GM19324 (cell line): ENCODE data around the gene ZNF8.
"Not testable (repeated sequence)": the region's sequence is repeated elsewhere in the genome, so short reads cannot be mapped to it uniquely, and the experiment has no call there.

Experiments used
- ATAC-seq: cut with Tn5 transposase; IDR thresholded peaks from one replicate; pipeline ENCODE4 v1.9.1; 2021; ENCODE audit warnings: mild to moderate bottlenecking, moderate library complexity; ENCODE audit not compliant: unreplicated experiment, low FRiP score

Gene ZNF8

DNA sequence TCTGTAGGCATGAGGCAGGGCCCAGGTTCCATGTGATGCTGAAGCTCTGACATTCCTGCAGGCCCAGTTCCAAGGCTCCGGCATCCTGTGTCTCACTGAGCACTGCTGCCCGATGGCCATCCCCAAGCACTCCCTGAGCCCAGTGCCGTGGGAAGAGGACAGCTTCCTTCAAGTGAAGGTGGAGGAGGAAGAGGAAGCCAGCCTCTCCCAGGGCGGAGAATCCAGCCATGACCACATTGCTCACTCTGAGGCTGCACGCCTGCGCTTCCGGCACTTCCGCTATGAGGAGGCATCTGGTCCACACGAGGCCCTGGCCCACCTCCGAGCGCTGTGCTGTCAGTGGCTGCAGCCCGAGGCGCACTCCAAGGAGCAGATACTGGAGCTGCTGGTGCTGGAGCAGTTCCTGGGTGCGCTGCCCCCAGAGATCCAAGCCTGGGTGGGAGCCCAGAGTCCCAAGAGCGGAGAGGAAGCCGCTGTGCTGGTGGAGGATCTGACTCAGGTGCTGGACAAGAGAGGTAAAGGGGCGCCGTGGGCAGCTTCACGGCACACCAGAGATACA is 56.0 kb downstream of the ZNF8 start:
- ATAC-seq = no peak

DNA sequence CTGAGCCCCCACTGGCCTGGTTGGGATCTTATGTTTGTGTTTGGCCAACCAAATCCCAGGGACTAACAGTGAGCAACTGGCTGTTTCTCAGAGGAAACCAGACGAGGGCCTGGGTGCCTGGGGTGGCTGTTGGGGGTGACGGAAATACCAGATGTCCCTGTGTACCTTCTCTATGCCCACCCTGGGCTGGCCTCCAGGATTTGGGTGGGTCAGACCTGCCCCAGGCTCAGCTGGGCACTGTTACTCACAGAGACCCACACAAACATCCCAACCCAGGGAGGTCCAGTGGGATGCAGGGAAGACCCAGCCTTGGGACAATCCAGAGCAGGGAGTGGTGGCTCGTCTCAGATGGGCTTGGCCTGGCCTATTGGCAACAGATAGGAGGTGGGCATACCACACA is 56.9 kb downstream of the ZNF8 start:
- no peak for ATAC-seq

DNA sequence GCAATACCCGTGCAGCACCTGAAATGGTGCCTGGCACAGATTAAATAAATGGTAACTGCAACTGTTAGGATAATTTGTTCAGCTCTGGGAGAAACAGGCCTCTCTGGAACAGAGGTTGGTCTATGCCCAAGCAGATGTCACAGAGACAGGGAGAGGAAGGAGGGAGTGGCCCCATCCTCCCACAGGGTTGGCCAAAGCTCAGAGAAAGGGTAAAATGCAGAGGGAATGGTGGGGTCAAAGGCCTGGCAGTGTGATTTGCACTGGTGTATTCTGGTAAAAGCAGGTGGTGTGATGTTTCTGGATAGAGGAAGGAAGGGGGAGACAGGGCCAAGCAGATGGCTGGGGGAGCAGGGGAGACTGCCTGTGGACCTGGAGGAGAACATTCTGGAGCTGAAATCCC is 57.5 kb downstream of the ZNF8 start:
- ATAC-seq = no peak

DNA sequence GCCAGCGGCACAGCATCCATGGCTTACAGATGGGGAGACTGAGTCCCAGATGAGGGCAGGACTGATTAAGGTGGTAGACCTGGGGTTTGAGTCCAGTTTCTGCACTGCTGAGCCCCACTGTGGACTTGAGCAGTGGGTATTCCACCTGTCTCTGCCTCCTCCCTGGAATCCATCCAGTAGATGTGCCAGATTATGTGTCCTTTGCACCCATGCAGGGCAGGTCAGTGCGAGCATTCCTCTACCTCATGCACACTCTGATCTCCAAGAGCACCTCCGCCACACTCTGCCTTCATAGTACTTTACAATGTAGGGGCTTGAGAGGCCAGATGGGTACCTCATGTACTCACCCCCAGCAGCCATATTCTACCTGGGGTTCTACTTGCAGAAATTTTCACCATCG is 58.1 kb downstream of the ZNF8 start:
- ATAC-seq = no peak

DNA sequence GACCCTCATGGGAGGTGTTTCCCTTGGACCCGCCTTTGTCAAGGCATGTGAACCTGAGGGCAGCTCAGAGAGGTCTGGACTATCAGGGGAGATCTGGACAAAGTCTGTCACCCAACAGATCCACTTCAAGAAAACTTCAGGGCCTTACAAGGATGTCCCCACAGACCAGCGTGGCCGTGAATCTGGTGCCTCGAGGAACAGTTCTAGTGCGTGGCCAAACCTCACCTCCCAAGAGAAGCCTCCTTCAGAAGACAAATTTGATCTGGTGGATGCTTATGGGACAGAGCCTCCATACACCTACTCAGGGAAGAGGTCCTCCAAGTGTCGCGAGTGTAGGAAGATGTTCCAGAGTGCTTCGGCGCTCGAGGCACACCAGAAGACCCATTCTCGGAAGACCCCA is 59.6 kb downstream of the ZNF8 start:
- no peak for ATAC-seq

DNA sequence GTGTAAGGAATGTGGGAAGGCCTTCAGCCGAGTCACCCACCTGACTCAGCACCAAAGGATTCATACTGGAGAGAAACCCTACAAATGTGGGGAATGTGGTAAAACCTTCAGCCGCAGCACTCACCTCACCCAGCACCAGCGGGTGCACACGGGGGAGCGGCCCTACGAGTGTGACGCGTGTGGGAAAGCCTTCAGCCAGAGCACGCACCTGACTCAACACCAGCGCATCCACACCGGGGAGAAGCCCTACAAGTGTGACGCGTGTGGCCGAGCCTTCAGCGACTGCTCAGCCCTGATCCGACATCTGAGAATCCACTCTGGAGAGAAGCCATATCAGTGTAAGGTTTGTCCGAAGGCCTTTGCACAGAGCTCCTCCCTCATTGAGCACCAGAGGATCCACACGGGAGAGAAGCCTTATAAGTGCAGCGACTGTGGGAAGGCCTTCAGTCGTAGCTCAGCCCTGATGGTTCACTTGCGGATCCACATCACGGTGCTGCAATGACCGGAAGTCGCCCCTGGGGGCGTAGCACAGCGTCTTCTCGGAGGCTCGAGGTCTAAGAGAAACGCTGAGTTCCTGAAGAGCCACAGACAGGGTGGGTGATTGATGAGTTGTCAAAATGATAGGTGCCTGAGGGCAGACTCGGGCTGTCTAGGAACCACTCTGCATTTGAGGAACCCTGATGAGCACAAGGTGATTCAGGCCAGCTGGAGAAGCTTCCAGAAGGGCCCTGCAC is 60.2 kb downstream of the ZNF8 start:
- ATAC-seq = no peak

DNA sequence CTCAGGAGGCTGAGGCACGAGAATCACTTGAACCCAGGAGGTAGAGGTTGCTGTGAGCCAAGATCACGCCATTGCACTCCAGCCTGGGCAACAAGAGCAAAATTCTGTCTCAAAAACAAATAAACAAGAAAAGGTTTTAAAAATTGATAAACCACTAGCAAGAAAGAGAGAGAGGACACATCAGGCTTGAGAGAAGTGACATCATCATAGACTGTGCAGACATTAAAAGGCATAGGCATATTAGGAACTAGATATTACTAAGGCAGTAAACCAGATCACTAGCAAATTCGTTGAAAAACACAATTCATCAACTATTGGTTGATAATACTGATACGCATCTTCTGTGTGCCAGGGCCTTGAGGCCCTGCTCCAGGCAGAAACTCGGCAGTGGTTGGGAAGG is 66.8 kb downstream of the ZNF8 start:
- no peak for ATAC-seq

DNA sequence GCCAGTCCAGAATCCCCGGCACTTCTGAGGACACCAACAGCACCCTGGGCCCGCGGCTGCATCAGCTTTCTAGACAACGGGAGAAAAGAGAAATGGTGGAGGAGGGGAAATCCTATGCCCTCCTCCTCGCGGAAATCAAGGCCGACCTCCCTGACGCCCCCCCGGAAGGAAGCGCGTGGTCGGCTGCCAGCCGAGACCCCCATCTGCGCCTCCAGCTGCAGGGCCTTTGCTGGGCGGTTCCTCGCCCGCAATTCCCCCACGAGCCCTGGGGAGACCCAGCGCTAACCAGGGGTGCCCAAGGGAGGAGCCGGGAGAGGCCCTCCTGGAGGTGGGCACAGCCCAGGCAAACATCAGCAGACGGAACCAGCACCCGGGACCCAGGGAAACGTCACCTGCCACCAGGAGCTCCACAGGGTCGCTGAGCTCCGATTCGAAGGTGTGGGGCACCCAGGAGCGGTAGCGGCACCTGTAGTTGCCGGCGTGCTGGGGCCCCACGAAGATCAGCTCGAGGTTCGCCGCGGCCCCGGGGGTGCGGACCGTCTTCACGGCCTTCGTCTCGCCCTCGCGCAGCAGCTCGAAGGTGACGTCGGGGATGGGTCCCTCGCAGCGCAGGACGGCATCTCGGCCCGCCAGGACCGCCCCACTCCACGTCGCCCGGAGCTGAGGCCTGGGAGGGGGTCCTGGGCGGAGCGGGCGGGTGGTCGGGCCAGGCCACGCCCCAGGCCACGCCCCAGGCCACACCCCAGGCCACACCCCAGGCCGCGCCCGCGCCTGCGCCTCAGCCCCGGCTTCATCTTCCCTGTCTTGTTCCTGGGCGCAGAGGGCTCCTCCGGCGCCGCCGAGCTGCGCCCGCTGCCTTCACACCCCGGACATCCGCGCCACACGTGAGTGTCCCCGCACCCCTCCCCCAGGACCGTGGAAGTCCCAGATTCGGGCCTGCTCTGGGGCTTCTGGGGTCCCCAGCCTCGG is 68.5 kb downstream of the ZNF8 start:
- peak; percentile 78 for ATAC-seq

DNA sequence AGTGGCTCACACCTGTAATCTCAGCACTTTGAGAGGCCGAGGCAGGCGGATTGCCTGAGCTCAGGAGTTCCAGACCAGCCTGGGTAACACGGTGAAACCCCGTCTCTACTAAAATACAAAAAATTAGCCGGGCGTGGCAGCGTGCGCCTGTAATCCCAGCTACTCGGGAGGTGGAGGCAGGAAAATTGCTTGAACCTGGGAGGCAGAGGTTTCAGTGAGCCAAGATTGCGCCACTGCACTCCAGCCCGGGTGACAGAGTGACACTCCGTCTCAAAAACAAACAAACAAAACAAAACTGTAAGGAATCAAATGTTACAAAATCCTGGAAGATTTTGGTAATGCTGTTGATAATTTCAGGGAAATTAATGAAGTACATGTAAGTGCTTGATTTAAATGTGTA is 69.3 kb downstream of the ZNF8 start:
- not testable (repeated sequence) for ATAC-seq

DNA sequence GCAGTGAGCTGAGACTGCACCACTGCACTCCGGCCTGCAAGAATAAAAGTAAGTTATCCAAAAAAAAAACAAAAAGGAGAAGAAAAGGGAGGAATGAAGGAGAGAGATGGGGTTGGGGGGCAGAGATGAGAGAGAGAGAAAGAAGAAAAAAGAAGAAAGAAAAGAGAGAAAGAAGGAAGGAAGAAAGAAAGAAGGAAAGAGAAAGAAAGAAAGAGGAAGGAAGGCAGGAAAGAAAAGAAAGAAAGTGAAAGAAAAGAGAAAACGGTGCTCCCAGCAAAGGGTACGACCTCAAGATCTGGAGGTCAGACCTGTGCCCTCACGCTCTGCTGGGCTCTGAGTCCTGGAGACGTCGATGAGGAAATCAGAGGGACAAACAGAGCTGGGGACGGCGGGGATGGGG is 70.8 kb downstream of the ZNF8 start:
- ATAC-seq = no peak

DNA sequence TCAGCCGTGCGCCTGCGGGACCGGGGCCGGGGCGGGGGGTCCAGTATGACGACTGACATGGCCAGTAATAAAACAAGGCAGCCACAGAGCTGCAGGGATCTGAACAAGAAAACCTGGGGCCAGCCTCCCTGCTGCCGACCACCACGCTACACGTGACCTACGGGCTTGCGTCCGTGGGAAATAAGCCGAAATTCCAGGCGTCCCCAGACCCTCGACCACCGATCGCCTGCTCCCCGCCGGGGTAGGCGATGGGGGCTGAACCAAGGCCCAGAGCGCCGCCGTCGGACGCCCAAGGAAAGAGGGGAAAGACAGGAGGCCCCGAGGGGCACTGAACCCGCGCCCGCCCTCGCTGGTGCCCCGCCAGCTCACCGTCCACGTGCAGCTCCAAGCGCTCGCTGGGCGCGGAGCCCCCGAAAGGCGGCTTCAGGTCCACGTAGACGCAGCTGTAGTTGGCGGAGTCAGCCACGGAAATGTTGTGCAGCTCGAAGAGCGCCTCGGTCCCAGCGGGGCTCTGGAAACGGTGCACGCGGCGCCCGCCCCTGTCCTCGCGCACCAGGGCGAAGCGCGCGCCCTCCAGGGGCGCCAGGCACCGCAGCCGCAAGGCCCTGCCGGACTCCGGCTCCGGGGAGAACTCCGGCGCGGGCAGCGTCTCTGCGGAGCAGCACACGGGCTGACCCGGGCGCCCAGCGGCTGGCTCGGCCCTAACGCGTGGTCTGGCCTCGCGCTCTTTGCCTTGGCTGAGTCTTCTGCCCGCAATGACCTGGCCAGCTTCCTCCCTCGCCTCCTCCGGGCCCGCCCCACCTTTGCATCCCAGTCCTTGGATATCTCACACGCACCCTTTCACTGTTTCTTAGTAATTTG is 71.5 kb downstream of the ZNF8 start:
- no peak for ATAC-seq

DNA sequence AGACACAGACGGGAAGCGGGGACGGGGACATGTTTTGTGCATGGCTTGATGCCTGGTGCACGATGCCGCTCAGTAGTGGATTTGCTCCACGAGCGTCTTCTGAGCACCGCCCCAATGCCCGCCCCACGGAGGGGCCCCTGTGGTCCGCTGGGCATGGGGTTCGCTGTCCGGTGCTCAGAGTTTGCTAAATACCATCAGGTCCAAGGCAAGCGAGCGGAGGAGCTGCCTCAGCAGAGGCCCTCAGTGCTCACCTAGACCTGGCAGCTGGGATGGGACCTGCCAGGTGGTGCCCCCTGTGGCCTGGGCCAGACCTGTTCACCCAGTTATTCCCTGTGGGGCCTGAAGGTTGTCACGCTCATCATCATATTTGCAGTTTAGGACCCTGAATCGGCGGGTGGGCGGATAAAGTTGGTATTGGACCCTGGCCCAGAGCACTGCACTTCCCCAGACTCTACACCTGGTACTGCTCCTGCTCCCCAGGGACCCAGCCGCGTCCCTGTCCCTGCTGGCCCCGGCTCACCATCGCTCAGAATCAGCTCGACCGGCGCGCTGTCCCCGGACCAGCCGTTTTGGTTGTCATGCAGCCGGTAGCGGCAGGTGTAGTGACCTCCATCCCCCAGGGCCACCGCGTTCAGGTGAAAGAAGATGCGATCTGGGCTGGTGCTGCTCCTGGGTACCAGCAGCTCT is 72.3 kb downstream of the ZNF8 start:
- no peak for ATAC-seq

DNA sequence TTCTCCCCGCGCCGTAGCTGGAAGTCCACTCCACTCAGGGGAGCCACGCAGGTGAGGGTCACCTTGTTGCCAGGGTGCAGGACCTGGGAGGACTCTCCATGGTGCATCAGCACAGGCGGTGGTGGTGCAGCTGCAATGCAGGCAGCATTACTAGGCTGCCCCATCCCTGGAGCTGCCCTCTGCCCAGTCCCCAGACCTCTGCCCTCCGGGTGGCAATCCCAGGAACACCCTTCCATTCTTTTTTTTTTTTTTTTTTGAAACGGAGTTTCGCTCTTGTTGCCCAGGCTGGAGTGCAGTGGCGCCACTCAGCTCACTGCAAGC is 72.8 kb downstream of the ZNF8 start:
- no peak for ATAC-seq

DNA sequence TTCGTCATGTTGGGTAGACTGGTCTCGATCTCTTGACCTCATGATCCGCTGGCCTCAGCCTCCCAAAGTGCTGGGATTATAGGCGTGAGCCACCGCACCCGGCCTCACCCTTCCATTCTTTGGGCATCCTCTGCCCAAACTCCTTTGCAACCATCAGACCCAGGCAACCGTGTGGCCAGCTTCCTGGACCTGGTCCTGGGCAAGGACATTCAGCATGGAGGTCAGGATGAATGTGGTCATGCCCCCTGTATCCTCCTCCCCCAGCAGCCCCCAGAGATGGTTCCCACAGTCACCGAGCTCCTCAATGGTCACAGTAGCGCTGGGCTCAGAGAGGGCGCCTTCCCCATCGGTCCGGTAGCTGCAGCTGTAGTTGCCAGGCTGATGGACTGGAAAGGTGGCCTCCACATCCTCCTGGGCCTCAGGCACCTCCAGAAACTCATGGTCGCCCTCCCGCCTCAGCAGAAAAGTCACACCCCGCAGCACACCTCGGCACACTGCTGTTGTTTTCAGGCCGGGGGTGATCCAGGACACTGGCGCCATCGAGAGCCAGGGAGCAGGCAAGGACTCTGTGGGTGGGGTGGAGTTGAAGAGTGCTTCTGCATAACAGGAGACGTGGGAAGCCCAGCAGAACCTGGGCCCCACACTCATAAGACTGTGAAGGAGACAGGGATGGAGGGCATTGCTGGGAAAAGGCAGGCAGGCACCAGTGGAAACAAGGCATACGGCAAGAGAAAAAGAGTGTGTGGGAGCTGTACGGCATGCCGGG is 73.4 kb downstream of the ZNF8 start:
- ATAC-seq = no peak
